ENCODE measurements around the gene MEPCE.

DNA sequence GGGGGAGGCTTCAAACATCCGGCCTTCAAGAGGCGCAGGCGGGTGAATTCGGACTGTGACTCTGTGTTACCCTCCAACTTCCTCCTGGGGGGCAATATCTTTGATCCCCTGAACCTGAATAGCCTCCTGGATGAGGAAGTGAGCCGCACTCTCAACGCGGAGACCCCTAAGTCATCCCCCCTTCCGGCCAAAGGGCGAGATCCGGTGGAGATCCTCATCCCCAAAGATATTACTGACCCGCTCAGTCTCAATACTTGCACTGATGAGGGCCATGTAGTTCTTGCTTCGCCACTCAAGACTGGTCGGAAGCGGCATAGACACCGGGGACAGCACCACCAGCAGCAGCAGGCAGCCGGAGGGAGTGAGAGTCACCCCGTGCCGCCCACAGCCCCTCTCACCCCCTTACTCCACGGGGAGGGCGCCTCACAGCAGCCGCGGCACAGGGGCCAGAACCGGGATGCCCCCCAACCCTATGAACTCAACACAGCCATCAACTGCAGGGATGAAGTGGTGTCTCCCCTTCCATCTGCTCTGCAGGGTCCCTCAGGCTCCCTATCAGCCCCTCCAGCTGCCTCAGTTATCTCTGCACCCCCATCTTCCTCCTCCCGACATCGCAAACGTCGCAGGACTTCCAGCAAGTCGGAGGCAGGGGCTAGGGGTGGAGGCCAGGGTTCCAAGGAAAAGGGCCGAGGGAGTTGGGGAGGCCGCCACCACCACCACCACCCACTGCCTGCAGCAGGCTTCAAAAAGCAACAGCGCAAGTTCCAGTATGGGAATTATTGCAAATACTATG, 1.1 kb downstream of the MEPCE start:
- TF ChIP-seq, protein P1, sequence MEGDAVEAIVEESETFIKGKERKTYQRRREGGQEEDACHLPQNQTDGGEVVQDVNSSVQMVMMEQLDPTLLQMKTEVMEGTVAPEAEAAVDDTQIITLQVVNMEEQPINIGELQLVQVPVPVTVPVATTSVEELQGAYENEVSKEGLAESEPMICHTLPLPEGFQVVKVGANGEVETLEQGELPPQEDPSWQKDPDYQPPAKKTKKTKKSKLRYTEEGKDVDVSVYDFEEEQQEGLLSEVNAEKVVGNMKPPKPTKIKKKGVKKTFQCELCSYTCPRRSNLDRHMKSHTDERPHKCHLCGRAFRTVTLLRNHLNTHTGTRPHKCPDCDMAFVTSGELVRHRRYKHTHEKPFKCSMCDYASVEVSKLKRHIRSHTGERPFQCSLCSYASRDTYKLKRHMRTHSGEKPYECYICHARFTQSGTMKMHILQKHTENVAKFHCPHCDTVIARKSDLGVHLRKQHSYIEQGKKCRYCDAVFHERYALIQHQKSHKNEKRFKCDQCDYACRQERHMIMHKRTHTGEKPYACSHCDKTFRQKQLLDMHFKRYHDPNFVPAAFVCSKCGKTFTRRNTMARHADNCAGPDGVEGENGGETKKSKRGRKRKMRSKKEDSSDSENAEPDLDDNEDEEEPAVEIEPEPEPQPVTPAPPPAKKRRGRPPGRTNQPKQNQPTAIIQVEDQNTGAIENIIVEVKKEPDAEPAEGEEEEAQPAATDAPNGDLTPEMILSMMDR (IDR thresholded peaks at IDR 0.05) = no peak
- no peak for TF ChIP-seq POLR2A (IDR thresholded peaks at IDR 0.05; ENCODE audit: low read depth)
